Effector CD4-positive, alpha-beta T cell (primary cell): Measurements from ENCODE around the gene RMND5A.

Experiments used
- DNase-seq: peaks from one replicate; pipeline ENCODE4 v3.0.0-alpha.2; 2020

Gene RMND5A

GRCh38 chr2:86800856-86801567 is 80.9 kb downstream of the RMND5A start:
- no peak for DNase-seq

- no peak for DNase-seq
Measured at GRCh38 chr2:86806059-86806857, 86.2 kb downstream of the RMND5A start.

- DNase-seq: no peak
Measured at GRCh38 chr2:86807133-86807467, 87.0 kb downstream of the RMND5A start.

- no peak for DNase-seq
Measured at GRCh38 chr2:86807468-86808275, 87.6 kb downstream of the RMND5A start.

GRCh38 chr2:86808315-86809161 is 88.4 kb downstream of the RMND5A start:
- DNase-seq: peak; percentile 79

GRCh38 chr2:86809481-86810121 is 89.5 kb downstream of the RMND5A start:
- DNase-seq: no peak

GRCh38 chr2:86815611-86816010 is 95.5 kb downstream of the RMND5A start:
- no peak for DNase-seq

- DNase-seq: no peak
Measured at GRCh38 chr2:86818114-86818801, 98.2 kb downstream of the RMND5A start.

- no peak for DNase-seq
Measured at GRCh38 chr2:86818957-86819356, 98.9 kb downstream of the RMND5A start.

- DNase-seq: no peak
Measured at GRCh38 chr2:86821306-86821705, 101.2 kb downstream of the RMND5A start.

GRCh38 chr2:86821842-86822241 is 101.8 kb downstream of the RMND5A start:
- DNase-seq: no peak

GRCh38 chr2:86822668-86823345 is 102.7 kb downstream of the RMND5A start:
- DNase-seq: no peak

- no peak for DNase-seq
Measured at GRCh38 chr2:86825036-86825692, 105.1 kb downstream of the RMND5A start.

GRCh38 chr2:86825693-86826381 is 105.7 kb downstream of the RMND5A start:
- DNase-seq: no peak

GRCh38 chr2:86826951-86827350 is 106.9 kb downstream of the RMND5A start:
- no peak for DNase-seq
